Measurements from ENCODE around the gene CPVL. TPM values are rescaled to one million over a fixed set of nuclear protein-coding genes. Genes with fewer than 3 reads are reported as not detected.

Gene CPVL
- total and polyA plus RNA-seq, 2 of the 8 experiments (the other 6 are each of a cell fraction or from before 2014, with no cell fraction given) = 40.0 to 55.0 TPM

DNA sequence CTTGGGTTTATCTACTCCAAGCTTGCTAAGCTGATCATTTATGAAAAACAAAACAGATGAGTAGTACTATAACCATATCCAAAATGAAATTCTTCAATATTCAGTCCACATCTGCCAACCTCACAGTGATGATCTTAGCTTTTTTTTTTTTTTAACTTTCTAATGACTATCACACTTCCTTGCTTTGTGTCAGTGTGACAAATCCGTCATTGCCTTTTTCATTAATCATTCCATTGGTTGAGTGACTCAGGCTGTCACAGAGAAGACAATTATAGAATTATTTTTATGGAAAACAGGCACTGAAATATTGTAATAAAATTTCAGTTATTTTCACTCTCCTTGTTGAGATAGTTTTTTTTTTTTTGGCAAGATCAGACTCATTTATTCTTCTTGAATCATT is 70.7 kb downstream of the CPVL start:
- Histone ChIP-seq H4K20me1 (replicated peaks in 1 of 2; ENCODE audit: control insufficient read depth in 1 of 2, insufficient read depth in 2 of 2, low read length in 2 of 2) (no peaks in the 10 kb centered on the region), H4K8ac (ENCODE audit: extremely low read depth, insufficient read depth, low read length) (no peak overlapping the region), H2BK15ac (ENCODE audit: low read length) (no peak overlapping the region), H3K27me3 (replicated peaks in 1 of 4; ENCODE audit: control insufficient read depth in 3 of 4, extremely low read depth in 1 of 4, insufficient read depth in 3 of 4, low read length in 3 of 4) (no peaks in the 10 kb centered on the region), H3K27ac (ENCODE audit: low read depth, low read length) (no peak overlapping the region), H3K4me1 (replicated peaks in 1 of 4; ENCODE audit: control insufficient read depth in 3 of 4, insufficient read depth in 4 of 4, low read length in 3 of 4) (0 out of 7 replicates have a peak, but pooled peaks cover 0 to 4% (median 0%) of the 10 kb centered on the region in 4 experiments), H2BK12ac (ENCODE audit: low read depth, low read length) (no peak overlapping the region), H3K56ac (replicated peaks; ENCODE audit: insufficient read length, low read depth, low read length) (no peak overlapping the region), H2AK5ac (ENCODE audit: low read depth, low read length) (no peak overlapping the region), H2BK5ac (ENCODE audit: low read depth, low read length) (no peak overlapping the region), H3K4ac (replicated peaks; ENCODE audit: insufficient read length, low read depth, low read length) (no peak overlapping the region), H3K36me3 (ENCODE audit: control insufficient read depth in 2 of 4, insufficient read depth in 4 of 4, low read length in 3 of 4) (no peaks in the 10 kb centered on the region), H2AFZ (ENCODE audit: low read length) (no peak overlapping the region), H2BK120ac (replicated peaks; ENCODE audit: low read depth, low read length) (no peak overlapping the region), H3K23ac (ENCODE audit: insufficient read length) (no peak overlapping the region), H3K18ac (ENCODE audit: extremely low read depth, low read length) (no peak overlapping the region), H3K4me3 (ENCODE audit: extremely low read depth in 1 of 4, insufficient read depth in 2 of 4, low read depth in 3 of 4, low read length in 4 of 4) (no peak overlapping the region), H3K9ac (replicated peaks in 1 of 4; ENCODE audit: extremely low read depth in 1 of 4, low read depth in 3 of 4, low read length in 3 of 4) (no peak overlapping the region), H4K91ac (replicated peaks; ENCODE audit: insufficient read length, low read length) (no peak overlapping the region), H3K14ac (ENCODE audit: insufficient read length) (no peak overlapping the region), H3K23me2 (ENCODE audit: low read depth, low read length) (no peaks in the 10 kb centered on the region), H3K79me1 (ENCODE audit: low read depth, low read length) (no peaks in the 10 kb centered on the region), H2BK20ac (ENCODE audit: low read length) (no peak overlapping the region), H4K5ac (ENCODE audit: insufficient read length, low read depth, low read length) (no peak overlapping the region), H3K79me2 (ENCODE audit: control insufficient read depth in 1 of 2, insufficient read depth in 2 of 2, low read length in 2 of 2) (no peaks in the 10 kb centered on the region), H3K9me3 (ENCODE audit: insufficient read depth in 2 of 2, low read depth in 1 of 2, low read length in 1 of 2) (no peaks in the 10 kb centered on the region), H3K4me2 (ENCODE audit: insufficient read depth in 1 of 2, low read depth in 2 of 2, low read length in 2 of 2) (no peak overlapping the region)
- ChIA-PET POLR2A (ENCODE audit: partially characterized antibody) (no interaction called here), CTCF (ENCODE audit: partially characterized antibody) (interaction anchor here (0.6 to 3.2 kb wide), 3 partner anchors 24 to 153 kb away, joined by 3 to 13 read pairs (median 10); partner anchors contain the start of gene TRIL)
- no peak for DNase-seq (ENCODE audit: low read depth in 1 of 2, low spot score in 2 of 2)
- no peak for FAIRE-seq
- 100% methylated on average over 1 of the region's 1 CpG; no CpG with 5 or more reads in 1 of the 2 experiments for WGBS, 2 experiments (ENCODE audit: extremely low coverage in 1 of 2, insufficient coverage in 1 of 2, insufficient read length in 1 of 2, insufficient replicate concordance in 2 of 2, low coverage in 1 of 2, low lambda C conversion rate in 2 of 2, missing lambda C conversion rate in 1 of 2)
- TF ChIP-seq SP2 (IDR thresholded peaks at IDR 0.05; ENCODE audit: low read length) (no peak), NANOG (IDR thresholded peaks at IDR 0.05; ENCODE audit: insufficient read depth, low read depth, low read length, poor library complexity, severe bottlenecking) (no peak), CREB1 (IDR thresholded peaks at IDR 0.05) (no peak), E2F6 (IDR thresholded peaks at IDR 0.05) (no peak), EGR1 (IDR thresholded peaks at IDR 0.05; ENCODE audit: borderline replicate concordance, low read depth, low read length) (no peak), RBBP5 (IDR thresholded peaks at IDR 0.05; ENCODE audit: borderline replicate concordance, low read depth, low read length) (no peak), KDM1A (IDR thresholded peaks at IDR 0.05; ENCODE audit: borderline replicate concordance, low read length) (no peak), SAP30 (IDR thresholded peaks at IDR 0.05; ENCODE audit: insufficient read depth, insufficient replicate concordance, low read length) (no peak), SP1 (IDR thresholded peaks at IDR 0.05; ENCODE audit: low read depth, low read length) (no peak), ATF3 (IDR thresholded peaks at IDR 0.05; ENCODE audit: insufficient read depth, low read depth, low read length) (no peak), YY1 (IDR thresholded peaks at IDR 0.05; ENCODE audit: low read depth, low read length) (no peak), HDAC6 (IDR thresholded peaks at IDR 0.05; ENCODE audit: low read depth, low read length) (no peak), TAF1 (IDR thresholded peaks at IDR 0.05; ENCODE audit: low read depth, low read length) (no peak), CEBPB (IDR thresholded peaks at IDR 0.05; ENCODE audit: low read depth, low read length) (no peak)

Measured in H1 (cell line).